WTC11 (cell line): ENCODE results near the gene POLK. TPM values are rescaled to one million over a fixed set of nuclear protein-coding genes. Genes with fewer than 3 reads are reported as not detected.

ENCODE experiments used
- ATAC-seq: fragments of 200-7000 bp; cut with Tn5 transposase; 2 replicates; pipeline ENCODE4 v1.10.0; 2021; ENCODE audit warnings: mild to moderate bottlenecking, moderate library complexity
- CTCF ChIA-PET: fragments of 300-600 bp; sonication (Branson Sonifier 250); formaldehyde crosslinking; loops from one replicate; lab custom pipeline; 2021; ENCODE audit warnings: antibody characterized with exemption; lab: Charles Lee
- POLR2A ChIA-PET: fragments of 350-600 bp; sonication (Branson Sonifier 250); formaldehyde crosslinking; loops from one replicate; lab custom pipeline; 2021; ENCODE audit warnings: antibody characterized with exemption; lab: Charles Lee
- DNase-seq: peaks from one replicate; pipeline ENCODE4 v3.0.0; 2021; ENCODE audit warnings: low spot score
- H3K27ac Mint-ChIP-seq: 2 replicates; pipeline ENCODE4 v1.8.0; 2021; ENCODE audit warnings: mixed read lengths
- H3K27me3 Mint-ChIP-seq: 2 replicates; pipeline ENCODE4 v1.8.0; 2021; ENCODE audit warnings: low read depth, mild to moderate bottlenecking, moderate library complexity, mixed read lengths
- H3K36me3 Mint-ChIP-seq: 2 replicates; pipeline ENCODE4 v1.8.0; 2021; ENCODE audit warnings: mixed read lengths
- H3K4me1 Mint-ChIP-seq: 2 replicates; pipeline ENCODE4 v1.8.0; 2022; ENCODE audit warnings: mixed read lengths
- H3K4me3 Mint-ChIP-seq: 2 replicates; pipeline ENCODE4 v1.8.0; 2021; ENCODE audit warnings: mild to moderate bottlenecking, moderate library complexity, mixed read lengths
- H3K9me3 Mint-ChIP-seq: 2 replicates; pipeline ENCODE4 v1.8.0; 2021; ENCODE audit warnings: mixed read lengths
- CDX4 ChIP-seq: fragments of 250-450 bp; sonication (Bioruptor Pico); IDR thresholded peaks from 2 replicates; pipeline ENCODE4 v1.9.0; 2021; ENCODE audit warnings: moderate library complexity, mild to moderate bottlenecking, inconsistent platforms, borderline replicate concordance
- ERG ChIP-seq: fragments of 250-450 bp; sonication (Bioruptor Pico); IDR thresholded peaks from 2 replicates; pipeline ENCODE4 v1.8.0; 2021; ENCODE audit warnings: mild to moderate bottlenecking
- GTF2I ChIP-seq: fragments of 250-450 bp; sonication (Bioruptor Pico); conservative IDR thresholded peaks from 2 replicates; pipeline ENCODE4 v1.4.0; 2021; ENCODE audit warnings: mild to moderate bottlenecking
- HMGA2 ChIP-seq: fragments of 250-450 bp; sonication (Bioruptor Pico); IDR thresholded peaks from 2 replicates; pipeline ENCODE4 v1.4.0; 2021; ENCODE audit warnings: mild to moderate bottlenecking, moderate library complexity
- HMGXB4 ChIP-seq: sonication (generic); formaldehyde crosslinking; IDR thresholded peaks from 2 replicates; pipeline ENCODE4 v1.8.1; 2023; ENCODE audit warnings: mild to moderate bottlenecking, moderate library complexity, missing genetic modification reagents
- IRF2 ChIP-seq: sonication (generic); formaldehyde crosslinking; IDR thresholded peaks from 2 replicates; pipeline ENCODE4 v1.8.0; 2022; ENCODE audit warnings: low read depth, missing genetic modification reagents, borderline replicate concordance
- JAZF1 ChIP-seq: fragments of 250-450 bp; sonication (Bioruptor Pico); IDR thresholded peaks from 2 replicates; pipeline ENCODE4 v1.9.0; 2021; ENCODE audit warnings: moderate library complexity, mild to moderate bottlenecking, inconsistent platforms
- JUN ChIP-seq: sonication (generic); formaldehyde crosslinking; IDR thresholded peaks from 2 replicates; pipeline ENCODE4 v1.8.0; 2023; ENCODE audit warnings: mild to moderate bottlenecking, missing genetic modification reagents
- NFATC4 ChIP-seq: fragments of 250-450 bp; sonication (Bioruptor Pico); IDR thresholded peaks from 2 replicates; pipeline ENCODE4 v1.9.0; 2021; ENCODE audit warnings: mild to moderate bottlenecking
- NR1H2 ChIP-seq: sonication (generic); formaldehyde crosslinking; IDR thresholded peaks from 2 replicates; pipeline ENCODE4 v1.9.0; 2021; ENCODE audit warnings: mild to moderate bottlenecking, moderate library complexity, missing genetic modification reagents
- ZBTB21 ChIP-seq: sonication (generic); formaldehyde crosslinking; IDR thresholded peaks from 2 replicates; pipeline ENCODE4 v1.8.1; 2023; ENCODE audit warnings: mild to moderate bottlenecking, missing genetic modification reagents, borderline replicate concordance
- ZBTB43 ChIP-seq: sonication (generic); formaldehyde crosslinking; IDR thresholded peaks from 2 replicates; pipeline ENCODE4 v1.8.1; 2023; ENCODE audit warnings: mild to moderate bottlenecking, missing genetic modification reagents
- ZNF219 ChIP-seq: sonication (generic); formaldehyde crosslinking; IDR thresholded peaks from 2 replicates; pipeline ENCODE4 v1.8.0; 2023; ENCODE audit warnings: missing genetic modification reagents, mild to moderate bottlenecking, borderline replicate concordance
- ZNF317 ChIP-seq: sonication (generic); formaldehyde crosslinking; IDR thresholded peaks from 2 replicates; pipeline ENCODE4 v1.8.1; 2023; ENCODE audit warnings: low read depth, mild to moderate bottlenecking, moderate library complexity, missing genetic modification reagents, borderline replicate concordance
- total RNA-seq: library from RNA; stranded (reverse); gene quantifications from 3 replicates; pipeline ENCODE4 v1.2.3, GENCODE V29; 2021
- TF ChIP-seq, protein P1 (sequence below): fragments of 250-450 bp; sonication (Bioruptor Pico); conservative IDR thresholded peaks from 2 replicates; pipeline ENCODE4 v1.9.0; 2021; ENCODE audit warnings: mild to moderate bottlenecking
- TF ChIP-seq, protein P2 (sequence below): sonication (generic); formaldehyde crosslinking; IDR thresholded peaks from 2 replicates; pipeline ENCODE4 v1.8.1; 2023; ENCODE audit warnings: mild to moderate bottlenecking, missing genetic modification reagents, moderate library complexity

The POLK gene
- total RNA-seq, 1 experiment from 2014 or later: 7.1 TPM

DNA sequence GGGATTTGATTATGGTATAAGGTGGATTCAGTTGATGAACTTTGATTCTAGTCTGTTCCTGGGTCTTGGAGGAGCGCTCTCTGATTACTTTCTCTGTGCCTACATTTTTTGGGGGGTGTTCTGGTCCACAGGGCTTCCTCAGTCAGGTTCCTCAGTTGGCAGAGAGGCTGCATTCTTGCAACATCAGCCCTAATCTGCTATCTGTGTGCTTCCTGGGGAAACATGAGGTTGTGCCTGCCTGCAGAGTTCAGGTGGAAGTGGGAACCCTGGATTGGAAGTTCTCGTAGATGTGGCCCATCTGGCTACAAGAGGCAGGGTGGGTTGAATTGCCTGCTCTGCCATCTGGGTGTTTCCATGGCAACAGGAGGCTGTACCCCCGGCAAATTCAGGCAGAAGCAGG is 24.5 kb downstream of the POLK start:
- DNase-seq (no peak), ATAC-seq (no peak)
- H3K9me3 Mint-ChIP-seq: peaks cover 41% of the 10 kb centered on the region
- TF ChIP-seq ZBTB21 (CRISPR knock-in tag) (no peak), ZBTB43 (CRISPR knock-in tag) (no peak)
- TF ChIP-seq, all 79 proteins: peak for 0
- ChIA-PET CTCF (interaction anchor here (1.4 kb wide), 1 partner anchor 20 kb away, joined by 4 read pairs; no protein-coding TSS in a partner anchor), POLR2A (no interaction called here)
- Mint-ChIP-seq H3K36me3 (peaks cover 12% of the 10 kb centered on the region), H3K4me1 (peaks cover 13% of the 10 kb centered on the region; the same call in 1 of the 2 replicates), H3K27ac (peak overlapping the region; percentile 23; the same call in 1 of the 2 replicates), H3K4me3 (no peak overlapping the region), H3K27me3 (no peaks in the 10 kb centered on the region)

GRCh38 chr5:75536694-75537360 is 25.1 kb downstream of the POLK start:
- DNase-seq: peak; percentile 23
- CTCF ChIA-PET: interaction anchor here (1.0 to 1.4 kb wide), 2 partner anchors 21 to 111 kb away, joined by 3 to 4 read pairs; no protein-coding TSS in a partner anchor
- H3K27ac Mint-ChIP-seq: no peak overlapping the region
- no peak overlapping the region for H3K4me3 Mint-ChIP-seq
- peaks cover 13% of the 10 kb centered on the region; the same call in 1 of the 2 replicates for H3K4me1 Mint-ChIP-seq
- H3K27me3 Mint-ChIP-seq: no peaks in the 10 kb centered on the region
- POLR2A ChIA-PET: no interaction called here
- no peak for TF ChIP-seq HMGXB4 (CRISPR knock-in tag)
- TF ChIP-seq ZNF317 (CRISPR knock-in tag): peak; percentile 78
- peaks cover 38% of the 10 kb centered on the region for H3K9me3 Mint-ChIP-seq
- peak; percentile 66 for ATAC-seq
- peaks cover 12% of the 10 kb centered on the region for H3K36me3 Mint-ChIP-seq

- Mint-ChIP-seq H3K9me3 (peaks cover 27% of the 10 kb centered on the region), H3K4me1 (peaks cover 13% of the 10 kb centered on the region; the same call in 1 of the 2 replicates), H3K36me3 (peaks cover 10% of the 10 kb centered on the region), H3K4me3 (no peak overlapping the region)
- POLR2A ChIA-PET: no interaction called here
- CTCF ChIA-PET: no interaction called here
- ATAC-seq: no peak
- TF ChIP-seq HMGA2 (CRISPR knock-in tag) (no peak), ZNF219 (CRISPR knock-in tag) (no peak), NR1H2 (CRISPR knock-in tag) (no peak), JUN (CRISPR knock-in tag) (no peak), HMGXB4 (CRISPR knock-in tag) (no peak), ERG (CRISPR knock-in tag) (no peak), JAZF1 (CRISPR knock-in tag) (no peak), IRF2 (no peak), CDX4 (CRISPR knock-in tag) (no peak), NFATC4 (CRISPR knock-in tag) (no peak), GTF2I (CRISPR knock-in tag) (no peak)
- TF ChIP-seq, protein P1, sequence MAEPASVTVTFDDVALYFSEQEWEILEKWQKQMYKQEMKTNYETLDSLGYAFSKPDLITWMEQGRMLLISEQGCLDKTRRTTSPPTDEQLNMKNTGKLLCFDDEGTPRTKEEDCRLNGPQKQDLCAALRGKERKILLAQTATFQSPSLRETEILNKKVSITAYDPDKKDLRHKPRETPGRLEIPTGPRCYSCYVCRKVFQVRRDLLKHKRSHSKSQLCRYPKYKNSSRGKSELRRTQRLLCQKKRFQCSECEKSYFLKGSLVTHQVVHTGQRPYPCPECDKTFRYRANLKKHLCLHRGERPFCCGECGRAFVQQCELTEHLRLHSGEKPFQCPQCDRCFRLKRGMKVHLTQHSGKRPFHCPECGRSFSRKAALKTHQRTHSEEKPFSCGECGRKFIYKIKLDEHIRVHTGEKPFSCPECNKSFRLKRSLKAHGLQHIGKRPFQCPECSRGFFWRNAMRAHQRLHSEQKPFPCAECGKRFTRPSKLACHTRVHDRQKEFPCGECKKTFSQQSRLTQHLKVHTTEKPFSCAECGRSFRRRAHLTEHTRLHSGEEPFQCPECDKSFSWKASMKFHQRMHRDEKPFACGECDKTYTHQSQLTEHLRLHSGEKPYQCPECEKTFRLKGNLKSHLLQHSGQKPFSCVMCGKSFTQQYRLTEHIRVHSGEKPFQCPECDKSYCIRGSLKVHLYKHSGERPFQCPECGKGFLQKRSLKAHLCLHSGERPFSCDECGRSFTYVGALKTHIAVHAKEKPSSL (CRISPR knock-in tag): no peak
- TF ChIP-seq, protein P2, sequence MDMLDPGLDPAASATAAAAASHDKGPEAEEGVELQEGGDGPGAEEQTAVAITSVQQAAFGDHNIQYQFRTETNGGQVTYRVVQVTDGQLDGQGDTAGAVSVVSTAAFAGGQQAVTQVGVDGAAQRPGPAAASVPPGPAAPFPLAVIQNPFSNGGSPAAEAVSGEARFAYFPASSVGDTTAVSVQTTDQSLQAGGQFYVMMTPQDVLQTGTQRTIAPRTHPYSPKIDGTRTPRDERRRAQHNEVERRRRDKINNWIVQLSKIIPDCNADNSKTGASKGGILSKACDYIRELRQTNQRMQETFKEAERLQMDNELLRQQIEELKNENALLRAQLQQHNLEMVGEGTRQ (CRISPR knock-in tag): no peak
- TF ChIP-seq, all 79 proteins: peak for 0
- H3K27ac Mint-ChIP-seq: no peak overlapping the region
- H3K27me3 Mint-ChIP-seq: no peaks in the 10 kb centered on the region
- no peak for DNase-seq
These were observed 26.5 kb downstream of the POLK start for GRCh38 chr5:75538211-75538610.
